ENCODE measurements around the gene STK11IP. TPM values are rescaled to one million over a fixed set of nuclear protein-coding genes. Genes with fewer than 3 reads are reported as not detected.

Gene STK11IP
- total and polyA plus RNA-seq, 4 donors: 6.1 to 58.2 (median 24.2) TPM

GRCh38 chr2:219592736-219593135 is 4.9 kb upstream of the STK11IP start:
- DNase-seq (no peak), ATAC-seq (ENCODE audit: low FRiP score) (no peak)
- H3K27me3 ChIP-seq (ENCODE audit: control insufficient read depth in 1 of 2, insufficient read depth in 2 of 2, low read length in 1 of 2): no peaks in the 10 kb centered on the region
- no peaks in the 10 kb centered on the region for H3K36me3 ChIP-seq (ENCODE audit: control insufficient read depth in 1 of 2, insufficient read depth in 2 of 2, low read length in 1 of 2)
- no peak overlapping the region for H3K4me3 ChIP-seq (ENCODE audit: low read length in 2 of 2)
- WGBS, 2 donors: 82 to 89% methylated on average over 6 of the region's 6 CpGs
- peaks cover 0 to 3% of the 10 kb centered on the region in 2 donors for H3K4me1 ChIP-seq (ENCODE audit: control insufficient read depth in 1 of 2, insufficient read depth in 2 of 2, low read length in 2 of 2)
- H3K27ac ChIP-seq (ENCODE audit: low read depth in 1 of 2, low read length in 2 of 2): no peak overlapping the region
- intact Hi-C loops (cut with DNase I): no loop called here
- no peaks in the 10 kb centered on the region for H3K9me3 ChIP-seq (ENCODE audit: control insufficient read depth, low read length)

- H3K27me3 ChIP-seq (ENCODE audit: control insufficient read depth in 1 of 2, insufficient read depth in 2 of 2, low read length in 1 of 2): no peaks in the 10 kb centered on the region
- no peak overlapping the region for H3K27ac ChIP-seq (ENCODE audit: low read depth in 1 of 2, low read length in 2 of 2)
- intact Hi-C loops (cut with DNase I): no loop called here
- WGBS, 2 donors: 86 to 87% methylated on average over 2 of the region's 2 CpGs
- peaks cover 0 to 3% of the 10 kb centered on the region in 2 donors for H3K4me1 ChIP-seq (ENCODE audit: control insufficient read depth in 1 of 2, insufficient read depth in 2 of 2, low read length in 2 of 2)
- DNase-seq: no peak
- H3K4me3 ChIP-seq (ENCODE audit: low read length in 2 of 2): no peak overlapping the region
- H3K9me3 ChIP-seq (ENCODE audit: control insufficient read depth, low read length): no peaks in the 10 kb centered on the region
- no peaks in the 10 kb centered on the region for H3K36me3 ChIP-seq (ENCODE audit: control insufficient read depth in 1 of 2, insufficient read depth in 2 of 2, low read length in 1 of 2)
- no peak for ATAC-seq (ENCODE audit: low FRiP score)
Observed at GRCh38 chr2:219593154-219593553, 4.5 kb upstream of the STK11IP start.

GRCh38 chr2:219595256-219595655 is 2.4 kb upstream of the STK11IP start:
- intact Hi-C loops (cut with DNase I): loop anchor here (5.0 kb wide), 2 partner anchors 43 to 53 kb away; partner anchors contain the start of genes CHPF (in 1 of the 2) and TMEM198 (in 1 of the 2)
- Histone ChIP-seq H3K9me3 (ENCODE audit: control insufficient read depth, low read length) (no peaks in the 10 kb centered on the region), H3K36me3 (ENCODE audit: control insufficient read depth in 1 of 2, insufficient read depth in 2 of 2, low read length in 1 of 2) (no peaks in the 10 kb centered on the region), H3K4me1 (ENCODE audit: control insufficient read depth in 1 of 2, insufficient read depth in 2 of 2, low read length in 2 of 2) (peaks cover 0 to 3% of the 10 kb centered on the region in 2 donors), H3K27ac (ENCODE audit: low read depth in 1 of 2, low read length in 2 of 2) (no peak overlapping the region), H3K27me3 (ENCODE audit: control insufficient read depth in 1 of 2, insufficient read depth in 2 of 2, low read length in 1 of 2) (no peaks in the 10 kb centered on the region), H3K4me3 (ENCODE audit: low read length in 2 of 2) (no peak overlapping the region)
- no peak for ATAC-seq (ENCODE audit: low FRiP score)
- WGBS, 2 donors: 21 to 38% methylated on average over 3 of the region's 3 CpGs
- DNase-seq: no peak

- H3K36me3 ChIP-seq (ENCODE audit: control insufficient read depth in 1 of 2, insufficient read depth in 2 of 2, low read length in 1 of 2): peaks cover 0 to under 1% of the 10 kb centered on the region in 2 donors
- 3% methylated on average over 19 of the region's 19 CpGs for WGBS, 2 donors
- peak; percentile 33 for ATAC-seq (ENCODE audit: low FRiP score)
- H3K4me1 ChIP-seq (ENCODE audit: control insufficient read depth in 1 of 2, insufficient read depth in 2 of 2, low read length in 2 of 2): peaks cover 0 to 3% of the 10 kb centered on the region in 2 donors
- no peak for DNase-seq
- peak overlapping the region; percentile 73 to 80 for H3K27ac ChIP-seq (ENCODE audit: low read depth in 1 of 2, low read length in 2 of 2)
- H3K9me3 ChIP-seq (ENCODE audit: control insufficient read depth, low read length): no peaks in the 10 kb centered on the region
- peak overlapping the region; percentile 59 to 72 for H3K4me3 ChIP-seq (ENCODE audit: low read length in 2 of 2)
- intact Hi-C loops (cut with DNase I): loop anchor here (1.0 to 5.0 kb wide), 4 partner anchors 26 to 92 kb away; partner anchors contain the start of genes CHPF (in 1 of the 2), OBSL1 (in 1 of the 2) and TMEM198 (in 1 of the 2)
- H3K27me3 ChIP-seq (ENCODE audit: control insufficient read depth in 1 of 2, insufficient read depth in 2 of 2, low read length in 1 of 2): no peaks in the 10 kb centered on the region
Observed at GRCh38 chr2:219596954-219597551, 604 bp upstream of the STK11IP start.

- no peaks in the 10 kb centered on the region for H3K9me3 ChIP-seq (ENCODE audit: control insufficient read depth, low read length)
- intact Hi-C loops (cut with DNase I): loop anchor here (5.0 kb wide), 2 partner anchors 46 to 56 kb away; partner anchors contain the start of genes CHPF (in 1 of the 2) and TMEM198 (in 1 of the 2)
- no peaks in the 10 kb centered on the region for H3K27me3 ChIP-seq (ENCODE audit: control insufficient read depth in 1 of 2, insufficient read depth in 2 of 2, low read length in 1 of 2)
- H3K4me1 ChIP-seq (ENCODE audit: control insufficient read depth in 1 of 2, insufficient read depth in 2 of 2, low read length in 2 of 2): peaks cover 0 to 3% of the 10 kb centered on the region in 2 donors
- peak overlapping the region; percentile 28 to 63 for H3K27ac ChIP-seq (ENCODE audit: low read depth in 1 of 2, low read length in 2 of 2)
- ATAC-seq (ENCODE audit: low FRiP score) (no peak), DNase-seq (no peak)
- H3K36me3 ChIP-seq (ENCODE audit: control insufficient read depth in 1 of 2, insufficient read depth in 2 of 2, low read length in 1 of 2): peaks cover 2 to 3% of the 10 kb centered on the region in 2 donors
- peak overlapping the region; percentile 15 to 28 for H3K4me3 ChIP-seq (ENCODE audit: low read length in 2 of 2)
- WGBS, 2 donors: 19% methylated on average over 9 of the region's 9 CpGs
Observed at GRCh38 chr2:219598308-219599078, 836 bp downstream of the STK11IP start.

GRCh38 chr2:219603771-219604170 is 6.1 kb downstream of the STK11IP start:
- Histone ChIP-seq H3K27me3 (ENCODE audit: control insufficient read depth in 1 of 2, insufficient read depth in 2 of 2, low read length in 1 of 2) (no peaks in the 10 kb centered on the region), H3K27ac (ENCODE audit: low read depth in 1 of 2, low read length in 2 of 2) (no peak overlapping the region), H3K9me3 (ENCODE audit: control insufficient read depth, low read length) (no peaks in the 10 kb centered on the region), H3K36me3 (ENCODE audit: control insufficient read depth in 1 of 2, insufficient read depth in 2 of 2, low read length in 1 of 2) (peaks cover 3 to 6% of the 10 kb centered on the region in 2 donors), H3K4me3 (ENCODE audit: low read length in 2 of 2) (no peak overlapping the region), H3K4me1 (ENCODE audit: control insufficient read depth in 1 of 2, insufficient read depth in 2 of 2, low read length in 2 of 2) (no peaks in the 10 kb centered on the region)
- WGBS, 2 donors: 94% methylated on average over 5 of the region's 5 CpGs
- intact Hi-C loops (cut with DNase I): no loop called here
- DNase-seq (no peak), ATAC-seq (ENCODE audit: low FRiP score) (no peak)

GRCh38 chr2:219605607-219605954 is 7.9 kb downstream of the STK11IP start:
- H3K9me3 ChIP-seq (ENCODE audit: control insufficient read depth, low read length): no peaks in the 10 kb centered on the region
- H3K4me3 ChIP-seq (ENCODE audit: low read length in 2 of 2): no peak overlapping the region
- H3K27me3 ChIP-seq (ENCODE audit: control insufficient read depth in 1 of 2, insufficient read depth in 2 of 2, low read length in 1 of 2): no peaks in the 10 kb centered on the region
- intact Hi-C loops (cut with DNase I): no loop called here
- DNase-seq (no peak), ATAC-seq (ENCODE audit: low FRiP score) (no peak)
- H3K27ac ChIP-seq (ENCODE audit: low read depth in 1 of 2, low read length in 2 of 2): no peak overlapping the region
- no peaks in the 10 kb centered on the region for H3K4me1 ChIP-seq (ENCODE audit: control insufficient read depth in 1 of 2, insufficient read depth in 2 of 2, low read length in 2 of 2)
- 89 to 93% methylated on average over 6 of the region's 6 CpGs for WGBS, 2 donors
- peaks cover 3 to 6% of the 10 kb centered on the region in 2 donors for H3K36me3 ChIP-seq (ENCODE audit: control insufficient read depth in 1 of 2, insufficient read depth in 2 of 2, low read length in 1 of 2)

GRCh38 chr2:219607931-219608330 is 10.3 kb downstream of the STK11IP start:
- H3K4me1 ChIP-seq (ENCODE audit: control insufficient read depth in 1 of 2, insufficient read depth in 2 of 2, low read length in 2 of 2): no peaks in the 10 kb centered on the region
- H3K9me3 ChIP-seq (ENCODE audit: control insufficient read depth, low read length): no peaks in the 10 kb centered on the region
- ATAC-seq (ENCODE audit: low FRiP score): no peak
- intact Hi-C loops (cut with DNase I): no loop called here
- H3K36me3 ChIP-seq (ENCODE audit: control insufficient read depth in 1 of 2, insufficient read depth in 2 of 2, low read length in 1 of 2): peaks cover 0 to 4% of the 10 kb centered on the region in 2 donors
- 93 to 95% methylated on average over 15 of the region's 15 CpGs for WGBS, 2 donors
- DNase-seq: no peak
- H3K27ac ChIP-seq (ENCODE audit: low read depth in 1 of 2, low read length in 2 of 2): no peak overlapping the region
- no peaks in the 10 kb centered on the region for H3K27me3 ChIP-seq (ENCODE audit: control insufficient read depth in 1 of 2, insufficient read depth in 2 of 2, low read length in 1 of 2)
- no peak overlapping the region for H3K4me3 ChIP-seq (ENCODE audit: low read length in 2 of 2)
